MG63 (cell line): Measurements from ENCODE around the gene SDR9C7. TPM values are rescaled to one million over a fixed set of nuclear protein-coding genes. Genes with fewer than 3 reads are reported as not detected.
"Not testable (repeated sequence)": the region's sequence is repeated elsewhere in the genome, so short reads cannot be mapped to it uniquely, and the experiment has no call there.

Experiments used
- DNase-seq: peaks from one replicate; pipeline ENCODE4 v3.0.0-alpha.2; 2020
- H3K27me3 ChIP-seq: fragments of 250-450 bp; sonication (Bioruptor Pico); 2 replicates; pipeline ENCODE4 v1.5.1; 2020; ENCODE audit warnings: mild to moderate bottlenecking, moderate library complexity
- H3K36me3 ChIP-seq: fragments of 250-450 bp; sonication (Bioruptor Pico); 2 replicates; pipeline ENCODE4 v1.5.1; 2020; ENCODE audit warnings: mild to moderate bottlenecking, moderate library complexity
- H3K4me3 ChIP-seq: fragments of 250-450 bp; sonication (Bioruptor Pico); 2 replicates; pipeline ENCODE4 v1.5.1; 2020; ENCODE audit warnings: mild to moderate bottlenecking, moderate library complexity
- H3K9me3 ChIP-seq: fragments of 250-450 bp; sonication (Bioruptor Pico); 2 replicates; pipeline ENCODE4 v1.5.1; 2020; ENCODE audit warnings: mild to moderate bottlenecking, moderate library complexity
- total RNA-seq: library from RNA; depleted of rRNA; stranded (reverse); fragments of >200 nt; shearing (Covaris generic); gene quantifications from 2 replicates; pipeline ENCODE4 v1.2.3, GENCODE V29; 2014; ENCODE audit warnings: low replicate concordance; rRNA removed

SDR9C7 gene
- total RNA-seq: not detected in 2 replicates

DNA sequence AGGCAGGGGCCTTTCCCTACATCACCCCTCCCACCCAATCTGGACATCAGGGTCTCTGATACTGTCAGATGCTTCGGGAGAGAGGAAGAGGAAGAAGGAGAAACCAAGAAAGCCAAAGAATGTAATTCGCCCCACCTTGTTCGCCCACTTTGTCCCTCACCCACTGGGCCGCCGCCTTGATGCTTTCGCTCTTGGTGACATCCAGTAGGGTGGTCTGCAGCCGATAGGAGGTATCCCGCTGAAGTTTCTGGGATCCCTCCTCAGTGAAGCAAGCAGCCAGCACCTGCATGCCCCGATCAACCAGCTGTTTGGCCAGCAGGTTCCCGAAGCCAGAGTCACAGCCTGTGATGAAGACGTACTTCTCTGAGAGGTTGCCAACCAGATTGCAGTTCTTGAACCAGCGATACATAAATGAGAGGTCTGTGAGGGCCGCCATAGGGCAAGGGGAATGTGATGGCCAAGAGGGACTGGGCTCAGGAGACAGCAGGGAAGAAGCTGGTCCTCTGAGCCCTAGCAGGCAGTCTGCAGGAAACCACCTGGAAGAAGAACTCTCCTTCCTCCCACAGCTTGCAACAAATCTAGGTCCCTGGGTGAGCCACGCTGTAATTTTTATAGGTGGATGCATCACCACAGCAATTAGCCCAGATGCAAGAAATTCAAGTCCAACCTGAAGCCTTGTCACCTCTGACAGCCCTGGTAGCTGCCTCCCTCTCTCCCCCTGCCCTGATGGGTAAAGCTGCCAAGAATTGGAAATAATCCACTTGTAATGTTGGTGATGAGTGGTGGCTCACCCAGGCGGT, at the start of gene SDR9C7:
Gene SDR9C7, minus strand, starts transcription at position 583 of the 800 bp plus-strand sequence. Its CDS starts 147 bp downstream, at position 436.
- Histone ChIP-seq H3K36me3 (no peaks in the 10 kb centered on the region), H3K9me3 (no peaks in the 10 kb centered on the region)
- DNase-seq: no peak

DNA sequence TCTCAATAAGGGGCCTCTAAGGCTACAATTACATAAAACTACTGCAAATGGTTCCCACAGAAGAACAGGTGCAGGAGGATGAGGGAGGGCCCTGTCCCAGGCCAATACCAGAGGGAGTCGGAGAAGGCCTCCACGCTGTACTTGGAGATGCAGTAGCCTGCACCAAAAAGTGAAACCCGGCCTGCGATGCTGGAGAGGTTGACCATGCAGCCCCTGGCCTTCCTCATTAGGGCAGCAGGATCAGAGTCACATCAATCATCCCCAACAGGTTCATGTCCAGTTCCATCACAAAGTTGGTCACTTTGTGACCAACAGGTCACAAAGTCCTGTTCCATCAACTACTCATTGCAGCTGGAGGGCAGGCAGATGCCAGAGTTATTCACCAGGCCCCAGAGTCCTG, 49.2 kb upstream of the SDR9C7 start:
- Histone ChIP-seq H3K36me3 (no peaks in the 10 kb centered on the region), H3K27me3 (no peaks in the 10 kb centered on the region), H3K4me3 (no peak overlapping the region), H3K9me3 (no peaks in the 10 kb centered on the region)
- no peak for DNase-seq

More for the DNA sequence above, at the start of gene SDR9C7:
- Histone ChIP-seq H3K27me3 (no peaks in the 10 kb centered on the region), H3K4me3 (no peak within 1 kb of the TSS)

DNA sequence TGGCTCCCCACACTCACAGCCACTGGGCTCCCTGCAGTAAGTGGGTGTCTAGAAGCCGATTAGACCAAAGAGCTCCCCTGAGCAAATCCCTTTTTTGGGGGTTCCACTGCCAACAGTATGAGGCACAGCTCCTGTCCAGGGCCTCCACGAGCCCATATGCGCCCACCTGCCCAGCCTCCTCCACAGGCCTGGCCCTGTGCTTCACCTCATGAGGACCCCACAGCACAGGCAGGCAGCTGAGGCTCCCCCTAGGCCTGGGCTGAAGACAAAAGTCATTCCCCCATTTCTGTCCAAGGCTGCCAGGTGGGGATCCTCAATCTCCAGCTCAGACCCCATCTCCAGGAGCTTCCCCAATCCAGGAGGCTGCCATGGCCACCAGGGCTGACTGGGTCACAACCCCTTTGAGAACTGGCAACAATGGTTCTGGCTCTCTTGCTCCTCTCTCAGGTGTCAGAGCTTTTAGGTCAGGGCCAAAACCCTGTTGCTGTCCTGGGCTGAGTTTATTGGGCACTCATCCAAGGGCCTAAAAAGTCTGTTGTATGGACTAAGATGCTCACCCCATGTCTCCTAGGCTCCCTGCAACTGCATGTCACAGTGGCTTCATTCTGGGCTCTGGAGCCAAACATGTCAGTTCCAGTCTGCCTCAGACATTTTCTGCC, 48.5 kb upstream of the SDR9C7 start:
- not testable (repeated sequence) for H3K27me3 ChIP-seq

DNA sequence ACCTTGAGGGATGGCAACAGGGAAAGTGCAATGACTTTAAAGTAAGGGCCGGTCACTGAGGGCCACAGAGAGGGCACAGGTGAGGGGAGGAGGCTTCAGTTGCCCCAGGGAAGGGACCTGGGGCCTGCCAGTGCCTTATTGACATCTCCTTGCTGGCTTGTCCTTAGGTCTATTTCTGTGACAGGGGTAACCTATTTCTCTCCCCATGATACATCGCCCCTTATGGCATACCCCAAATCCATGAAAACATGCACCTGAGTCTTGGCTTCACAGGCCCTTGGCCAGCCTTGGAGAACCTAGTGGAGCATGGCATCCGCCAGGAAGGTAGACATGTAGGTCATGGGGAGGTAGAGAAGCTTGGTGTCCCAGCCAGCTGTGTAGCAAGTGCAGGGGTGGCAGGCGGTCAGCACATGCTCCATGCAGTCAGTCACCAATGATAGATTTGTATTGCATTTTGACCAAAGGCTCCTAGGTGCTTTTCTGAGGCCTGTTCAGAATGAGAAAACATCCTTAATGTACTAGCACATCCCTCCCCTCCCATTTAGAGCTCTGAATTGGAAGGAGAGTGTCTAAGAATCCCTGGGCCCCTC, 46.8 kb upstream of the SDR9C7 start:
- no peaks in the 10 kb centered on the region for H3K36me3 ChIP-seq
- H3K27me3 ChIP-seq: no peaks in the 10 kb centered on the region
- no peak overlapping the region for H3K4me3 ChIP-seq
- no peak for DNase-seq
- H3K9me3 ChIP-seq: no peaks in the 10 kb centered on the region

More for the DNA sequence above, 48.5 kb upstream of the SDR9C7 start:
- H3K36me3 ChIP-seq, DNase-seq, H3K4me3 ChIP-seq, H3K9me3 ChIP-seq: not testable (repeated sequence)

DNA sequence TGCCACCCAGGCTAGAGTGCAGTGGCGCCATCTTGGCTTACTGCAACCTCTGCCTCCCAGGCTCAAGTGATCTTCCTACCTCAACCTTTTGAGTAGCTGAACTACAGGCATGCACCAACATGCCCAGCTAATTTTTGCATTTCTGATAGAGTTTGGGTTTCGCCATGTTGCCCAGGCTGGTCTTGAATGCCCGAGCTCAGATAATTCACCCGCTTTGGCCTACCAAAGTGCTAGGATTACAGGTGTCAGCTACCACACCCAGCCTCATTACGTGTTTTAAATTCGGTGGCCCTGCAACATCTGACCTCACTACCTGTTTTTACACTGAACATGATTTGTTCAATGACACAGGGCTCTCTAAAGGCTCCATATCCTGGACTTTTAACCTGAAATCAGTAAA, 46.1 kb upstream of the SDR9C7 start:
- Histone ChIP-seq H3K36me3 (no peaks in the 10 kb centered on the region), H3K4me3 (no peak overlapping the region), H3K27me3 (no peaks in the 10 kb centered on the region), H3K9me3 (no peaks in the 10 kb centered on the region)
- DNase-seq: no peak

DNA sequence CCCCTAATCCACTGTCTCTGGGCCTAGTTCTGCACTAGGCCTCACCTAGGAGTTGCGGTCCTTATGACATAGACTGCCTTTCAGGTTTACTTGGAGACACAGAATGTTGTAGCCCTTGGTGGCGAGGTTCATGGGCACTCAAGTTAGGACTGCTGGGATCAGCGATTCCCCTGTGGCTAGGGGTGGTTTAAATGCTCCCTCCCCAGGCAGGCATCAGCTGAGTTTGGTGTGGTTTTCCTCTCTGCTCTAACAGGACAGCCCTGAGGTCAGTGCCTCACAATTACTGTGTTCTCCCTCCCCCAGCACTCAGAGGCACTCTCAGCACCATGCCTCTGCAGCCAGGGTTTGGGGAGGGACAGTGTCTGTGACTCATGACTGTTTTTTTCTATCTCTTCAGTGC, 45.4 kb upstream of the SDR9C7 start:
- Histone ChIP-seq H3K4me3 (no peak overlapping the region), H3K9me3 (no peaks in the 10 kb centered on the region), H3K36me3 (no peaks in the 10 kb centered on the region), H3K27me3 (no peaks in the 10 kb centered on the region)
- no peak for DNase-seq

DNA sequence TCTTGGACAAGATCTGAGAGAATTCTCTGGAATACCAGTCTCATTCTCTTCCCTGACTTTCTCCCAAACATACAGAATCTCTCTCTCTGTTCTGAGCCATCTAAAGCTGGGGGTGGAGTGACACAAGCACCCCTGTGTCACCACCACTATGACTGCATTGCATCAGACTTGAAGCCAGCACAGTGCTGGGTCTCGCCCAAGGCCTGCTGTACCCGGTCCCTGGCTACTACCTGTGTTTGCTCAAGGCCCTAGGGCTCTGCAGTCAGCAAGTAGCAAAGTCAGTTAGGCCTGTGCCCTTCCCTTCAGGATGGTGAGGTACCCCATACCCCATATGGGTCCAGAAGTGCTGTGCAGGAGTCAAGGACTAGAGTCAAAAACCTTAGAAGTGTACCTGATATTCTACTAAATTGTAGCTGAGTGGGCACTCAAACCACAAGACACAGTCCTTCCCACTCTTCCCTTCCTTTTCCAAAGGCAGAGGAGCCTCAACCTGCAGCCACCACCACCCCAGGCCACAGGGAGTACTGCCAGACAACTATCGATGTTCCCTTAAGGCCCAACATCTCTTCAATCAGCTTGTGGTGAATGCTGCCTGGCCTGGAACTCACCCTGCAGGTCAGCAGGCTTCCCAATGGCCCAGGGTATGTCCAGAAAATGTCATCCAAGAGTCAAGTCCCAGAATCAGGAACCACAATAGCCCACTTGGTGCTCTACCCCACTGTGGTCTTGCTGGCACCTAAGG, 44.4 kb upstream of the SDR9C7 start:
- no peak for DNase-seq
- Histone ChIP-seq H3K36me3 (no peaks in the 10 kb centered on the region), H3K9me3 (no peaks in the 10 kb centered on the region), H3K27me3 (no peaks in the 10 kb centered on the region), H3K4me3 (no peak overlapping the region)

DNA sequence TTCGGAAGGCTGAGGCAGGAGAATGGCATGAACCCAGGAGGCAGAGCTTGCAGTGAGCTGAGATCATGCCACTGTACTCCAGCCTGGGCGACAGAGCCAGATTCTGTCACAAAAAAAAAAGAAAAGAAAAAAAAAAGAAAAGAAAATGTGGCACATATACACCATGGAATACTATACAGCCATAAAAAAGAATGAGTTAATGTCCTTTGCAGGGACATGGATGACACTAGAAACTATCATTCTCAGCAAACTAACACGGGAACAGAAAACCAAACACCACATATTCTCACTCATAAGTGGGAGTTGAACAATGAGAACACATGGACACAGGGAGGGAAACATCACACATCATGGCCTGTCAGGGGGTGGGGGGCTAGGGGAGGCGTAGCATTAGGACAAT, 43.2 kb upstream of the SDR9C7 start:
- H3K27me3 ChIP-seq, H3K9me3 ChIP-seq, H3K4me3 ChIP-seq, H3K36me3 ChIP-seq, DNase-seq: not testable (repeated sequence)

DNA sequence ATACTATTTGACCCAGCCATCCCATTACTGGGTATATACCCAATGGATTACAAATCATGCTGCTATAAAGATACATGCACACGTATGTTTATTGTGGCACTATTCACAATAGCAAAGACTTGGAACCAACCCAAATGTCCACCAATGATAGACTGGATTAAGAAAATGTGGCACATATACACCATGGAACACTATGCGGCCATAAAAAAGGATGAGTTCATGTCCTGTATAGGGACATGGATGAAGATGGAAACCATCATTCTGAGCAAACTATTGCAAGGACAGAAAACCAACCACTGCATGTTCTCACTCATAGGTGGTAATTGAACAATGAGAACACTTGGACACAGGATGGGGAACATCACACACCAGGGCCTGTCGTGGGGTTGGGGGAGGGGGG, 40.0 kb upstream of the SDR9C7 start:
- not testable (repeated sequence) for H3K36me3 ChIP-seq, H3K9me3 ChIP-seq, H3K4me3 ChIP-seq, DNase-seq, H3K27me3 ChIP-seq

DNA sequence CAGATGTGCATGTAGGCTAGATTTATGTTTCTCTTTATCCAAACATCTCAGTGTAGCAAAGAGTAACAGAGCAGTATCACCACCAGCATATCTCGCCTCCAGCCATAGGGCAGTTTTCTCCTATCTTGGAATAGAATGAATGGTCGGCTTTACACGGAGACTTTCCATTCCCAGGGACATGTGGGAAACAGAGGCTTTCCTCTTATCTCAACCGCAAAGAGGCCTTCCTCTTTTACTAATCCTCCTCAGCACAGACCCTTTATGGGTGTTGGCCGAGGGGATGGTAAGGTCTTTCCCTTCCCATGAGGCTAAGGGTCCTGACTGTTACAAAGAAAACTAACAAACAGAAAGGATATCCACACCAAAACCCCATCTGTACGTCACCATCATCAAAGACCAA, 34.7 kb upstream of the SDR9C7 start:
- not testable (repeated sequence) for H3K9me3 ChIP-seq, H3K27me3 ChIP-seq, H3K4me3 ChIP-seq, DNase-seq, H3K36me3 ChIP-seq

DNA sequence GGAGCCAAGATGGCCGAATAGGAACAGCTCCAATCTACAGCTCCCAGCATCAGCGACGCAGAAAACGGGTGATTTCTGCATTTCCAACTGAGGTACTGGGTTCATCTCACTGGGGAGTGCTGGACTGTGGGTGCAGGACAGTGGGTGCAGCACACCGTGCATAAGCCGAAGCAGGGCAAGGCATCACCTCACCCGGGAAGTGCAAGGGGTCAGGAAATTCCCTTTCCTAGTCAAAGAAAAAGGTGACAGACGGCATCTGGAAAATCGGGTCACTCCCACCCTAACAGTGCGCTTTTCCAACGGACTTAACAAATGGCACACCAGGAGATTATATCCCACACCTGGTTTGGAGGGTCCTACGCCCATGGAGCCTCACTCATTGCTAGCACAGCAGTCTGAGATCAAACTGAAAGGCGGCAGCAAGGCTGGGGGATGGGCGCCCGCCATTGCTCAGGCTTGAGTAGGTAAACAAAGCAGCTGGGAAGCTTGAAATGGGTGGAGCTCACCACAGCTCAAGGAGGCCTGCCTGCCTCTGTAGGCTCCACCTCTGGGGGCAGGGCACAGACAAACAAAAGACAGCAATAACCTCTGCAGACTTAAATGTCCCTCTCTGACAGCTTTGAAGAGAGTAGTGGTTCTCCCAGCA, 31.9 kb upstream of the SDR9C7 start:
- not testable (repeated sequence) for DNase-seq, H3K9me3 ChIP-seq, H3K4me3 ChIP-seq, H3K27me3 ChIP-seq, H3K36me3 ChIP-seq

DNA sequence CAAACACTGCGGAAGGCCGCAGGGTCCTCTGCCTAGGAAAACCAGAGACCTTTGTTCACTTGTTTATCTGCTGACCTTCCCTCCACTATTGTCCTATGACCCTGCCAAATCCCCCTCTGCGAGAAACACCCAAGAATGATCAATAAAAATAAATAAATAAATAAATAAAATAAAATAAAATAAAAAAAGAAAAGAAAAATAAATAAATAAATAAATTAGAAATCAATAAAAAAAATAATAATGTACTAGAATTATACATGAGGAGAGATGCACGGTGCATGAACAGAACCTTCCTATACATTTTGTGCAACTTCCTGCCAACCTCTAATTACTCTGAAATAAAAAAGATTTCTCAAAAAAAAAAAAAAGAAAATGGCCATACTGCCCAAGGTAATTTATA, 30.9 kb upstream of the SDR9C7 start:
- not testable (repeated sequence) for H3K27me3 ChIP-seq, DNase-seq, H3K9me3 ChIP-seq, H3K36me3 ChIP-seq, H3K4me3 ChIP-seq

DNA sequence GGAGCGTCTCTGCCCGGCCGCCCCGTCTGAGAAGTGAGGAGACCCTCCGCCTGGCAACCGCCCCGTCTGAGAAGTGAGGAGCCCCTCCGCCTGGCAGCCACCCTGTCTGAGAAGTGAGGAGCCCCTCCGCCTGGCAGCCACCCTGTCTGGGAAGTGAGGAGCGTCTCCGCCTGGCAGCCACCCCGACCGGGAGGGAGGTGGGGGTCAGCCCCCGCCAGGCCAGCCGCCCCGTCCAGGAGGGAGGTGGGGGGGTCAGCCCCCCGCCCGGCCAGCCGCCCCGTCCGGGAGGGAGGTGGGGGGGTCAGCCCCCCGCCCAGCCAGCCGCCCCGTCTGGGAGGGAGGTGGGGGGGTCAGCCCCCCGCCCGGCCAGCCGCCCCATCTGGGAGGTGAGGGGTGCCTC, 29.3 kb upstream of the SDR9C7 start:
- not testable (repeated sequence) for H3K4me3 ChIP-seq, H3K27me3 ChIP-seq, H3K9me3 ChIP-seq, DNase-seq, H3K36me3 ChIP-seq

DNA sequence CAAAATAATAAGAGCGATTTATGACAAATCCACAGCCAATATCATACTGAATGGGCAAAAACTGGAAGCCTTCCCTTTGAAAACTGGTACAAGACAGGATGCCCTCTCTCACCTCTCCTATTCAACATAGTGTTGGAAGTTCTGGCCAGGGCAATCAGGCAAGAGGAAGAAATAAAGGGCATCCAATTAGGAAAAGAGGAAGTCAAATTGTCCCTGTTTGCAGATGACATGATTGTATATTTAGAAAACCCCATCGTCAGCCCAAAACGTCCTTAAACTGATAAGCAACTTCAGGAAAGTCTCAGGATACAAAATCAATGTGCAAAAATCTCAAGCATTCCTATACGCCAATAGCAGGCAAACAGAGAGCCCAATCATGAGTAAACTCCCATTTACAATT, 28.0 kb upstream of the SDR9C7 start:
- H3K4me3 ChIP-seq, H3K9me3 ChIP-seq, DNase-seq, H3K36me3 ChIP-seq, H3K27me3 ChIP-seq: not testable (repeated sequence)

DNA sequence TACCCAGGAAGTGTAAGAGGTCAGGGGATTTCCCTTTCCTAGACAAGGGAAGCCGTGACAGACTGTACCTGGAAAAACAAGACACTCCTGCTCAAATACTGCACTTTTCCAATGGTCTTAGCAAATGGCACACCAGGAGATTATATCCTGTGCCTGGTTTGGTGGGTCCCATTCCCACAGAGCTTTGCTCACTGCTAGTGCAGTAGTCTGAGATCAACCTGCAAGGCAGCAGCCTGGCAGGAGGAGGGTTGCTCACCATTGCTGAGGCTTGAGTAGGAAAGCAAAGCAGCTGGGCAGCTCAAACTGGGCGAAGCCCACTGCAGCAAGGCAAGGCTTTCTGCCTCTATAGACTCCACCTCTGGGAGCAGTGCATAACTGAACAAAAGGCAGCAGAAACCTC, 24.2 kb upstream of the SDR9C7 start:
- Histone ChIP-seq H3K4me3 (no peak overlapping the region), H3K36me3 (no peaks in the 10 kb centered on the region), H3K9me3 (peaks cover 4% of the 10 kb centered on the region; the same call in 1 of the 2 replicates), H3K27me3 (peaks cover 2% of the 10 kb centered on the region; the same call in 1 of the 2 replicates)
- no peak for DNase-seq

DNA sequence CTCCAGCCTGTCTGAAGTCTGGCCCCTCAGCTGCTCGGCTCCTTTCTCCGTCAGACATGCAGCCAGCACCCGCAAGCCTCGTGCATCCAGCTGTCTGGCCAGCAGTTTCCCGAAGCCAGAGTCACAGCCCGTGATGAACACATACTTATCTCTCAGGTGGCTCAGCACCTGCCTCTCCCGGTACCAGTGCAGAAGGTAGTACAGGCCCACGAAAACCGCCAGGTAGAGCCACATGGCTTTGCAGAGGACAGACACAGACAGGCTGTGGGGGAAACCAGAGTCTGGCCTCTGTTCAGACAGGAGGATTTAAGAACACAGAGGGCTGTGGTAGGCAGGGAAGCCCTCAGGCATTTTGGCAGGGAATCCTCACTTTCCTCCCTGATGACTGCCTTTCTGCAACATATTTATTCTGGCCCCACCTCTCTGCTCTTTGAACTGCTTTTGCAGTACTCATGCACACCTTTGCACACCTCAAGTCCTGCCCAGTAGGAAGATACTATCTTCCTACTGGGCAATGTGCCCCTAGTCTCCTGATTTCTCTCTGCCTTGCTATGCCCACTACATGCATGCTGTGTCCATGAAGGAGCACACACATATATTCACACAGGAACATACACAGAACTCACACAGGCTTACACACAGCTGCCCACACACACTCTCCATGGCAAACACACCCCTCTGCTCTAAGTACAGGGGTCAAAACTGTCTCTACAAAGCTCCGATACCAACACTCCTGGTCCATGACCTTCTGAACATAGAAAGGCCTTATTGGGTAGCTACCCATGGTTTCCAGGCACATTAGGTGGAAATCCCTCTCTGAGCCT, 23.2 kb upstream of the SDR9C7 start, which contains the start of gene RDH16:
Gene RDH16, minus strand, starts transcription at position 380 of the 824 bp plus-strand sequence. Its CDS starts 146 bp downstream, at position 234.
- peaks cover 4% of the 10 kb centered on the region; the same call in 1 of the 2 replicates for H3K9me3 ChIP-seq
- DNase-seq: no peak
- H3K36me3 ChIP-seq: no peaks in the 10 kb centered on the region
- H3K4me3 ChIP-seq: no peak within 1 kb of the TSS
- H3K27me3 ChIP-seq: peaks cover 2% of the 10 kb centered on the region; the same call in 1 of the 2 replicates
